ENCODE measurements around the gene FGB. TPM values are rescaled to one million over a fixed set of nuclear protein-coding genes. Genes with fewer than 3 reads are reported as not detected.
"Not testable (repeated sequence)": the region's sequence is repeated elsewhere in the genome, so short reads cannot be mapped to it uniquely, and the experiment has no call there.

Gene FGB
- total and polyA plus RNA-seq, 2 donors (not counting 1 experiment from before 2014, with no cell fraction given) = not detected

DNA sequence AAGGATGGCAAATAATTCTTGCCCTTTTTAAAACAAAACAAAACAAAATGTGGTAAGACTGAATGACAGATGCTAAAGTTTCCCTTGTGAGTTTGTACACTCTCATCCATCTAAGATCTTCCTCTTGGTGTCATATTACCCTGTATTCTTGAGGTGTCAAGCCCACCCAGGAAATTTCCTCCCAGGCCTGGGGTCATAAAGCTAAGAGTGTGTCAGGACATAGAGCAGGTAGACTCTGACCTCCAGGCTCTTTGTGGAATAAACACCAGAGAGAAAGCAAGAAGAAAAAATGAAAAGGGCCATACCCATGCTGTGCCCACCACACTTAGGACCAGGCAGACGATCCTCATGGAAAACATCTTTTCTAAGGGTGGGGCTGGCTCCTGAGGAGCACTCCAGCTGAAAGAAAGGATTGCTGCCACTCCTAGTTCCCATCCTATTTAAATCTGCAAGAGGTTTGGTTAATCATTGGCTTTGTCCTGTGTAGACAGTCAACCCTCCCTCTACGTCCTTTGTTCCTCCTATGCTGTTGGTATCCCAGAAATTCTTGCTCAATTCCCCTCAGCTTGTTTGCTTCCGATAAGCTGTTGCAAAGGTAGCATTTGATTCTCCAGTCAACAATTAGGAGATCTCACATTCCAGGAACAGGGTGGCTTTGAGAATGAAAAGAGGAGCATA, 27.7 kb downstream of the FGB start, which contains the start of gene FGA:
FGA (minus strand) TSS at position 414 of the 678 bp plus-strand sequence; CDS start at position 359, 55 bp downstream.
- DNase-seq (ENCODE audit: low read depth in 2 of 2) = no peak
- H3K36me3 ChIP-seq (ENCODE audit: control insufficient read depth, insufficient read depth, low read length) = no peaks in the 10 kb centered on the region
- H2AFZ ChIP-seq (ENCODE audit: low read length) = no peak within 1 kb of the TSS
- H3K9ac ChIP-seq (ENCODE audit: insufficient read depth, low read length) = no peak within 1 kb of the TSS
- H3K4me1 ChIP-seq (ENCODE audit: control insufficient read depth, extremely low read depth, insufficient read depth, low read length) = no peaks in the 10 kb centered on the region
- no peak within 1 kb of the TSS for H3K27ac ChIP-seq (ENCODE audit: insufficient read depth, low read length)
- H3K4me2 ChIP-seq (ENCODE audit: extremely low read depth, insufficient read depth, low read length) = no peak within 1 kb of the TSS
- H4K20me1 ChIP-seq (ENCODE audit: control insufficient read depth, extremely low read depth, insufficient read depth, low read length) = no peaks in the 10 kb centered on the region
- TF ChIP-seq, protein P1, sequence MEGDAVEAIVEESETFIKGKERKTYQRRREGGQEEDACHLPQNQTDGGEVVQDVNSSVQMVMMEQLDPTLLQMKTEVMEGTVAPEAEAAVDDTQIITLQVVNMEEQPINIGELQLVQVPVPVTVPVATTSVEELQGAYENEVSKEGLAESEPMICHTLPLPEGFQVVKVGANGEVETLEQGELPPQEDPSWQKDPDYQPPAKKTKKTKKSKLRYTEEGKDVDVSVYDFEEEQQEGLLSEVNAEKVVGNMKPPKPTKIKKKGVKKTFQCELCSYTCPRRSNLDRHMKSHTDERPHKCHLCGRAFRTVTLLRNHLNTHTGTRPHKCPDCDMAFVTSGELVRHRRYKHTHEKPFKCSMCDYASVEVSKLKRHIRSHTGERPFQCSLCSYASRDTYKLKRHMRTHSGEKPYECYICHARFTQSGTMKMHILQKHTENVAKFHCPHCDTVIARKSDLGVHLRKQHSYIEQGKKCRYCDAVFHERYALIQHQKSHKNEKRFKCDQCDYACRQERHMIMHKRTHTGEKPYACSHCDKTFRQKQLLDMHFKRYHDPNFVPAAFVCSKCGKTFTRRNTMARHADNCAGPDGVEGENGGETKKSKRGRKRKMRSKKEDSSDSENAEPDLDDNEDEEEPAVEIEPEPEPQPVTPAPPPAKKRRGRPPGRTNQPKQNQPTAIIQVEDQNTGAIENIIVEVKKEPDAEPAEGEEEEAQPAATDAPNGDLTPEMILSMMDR (conservative IDR thresholded peaks at IDR 0.05 in 1 of 2, IDR thresholded peaks at IDR 0.05 in 1 of 2; ENCODE audit: low read depth in 1 of 2, low read length in 2 of 2) = no peak
- TF ChIP-seq EZH2 (IDR thresholded peaks at IDR 0.05; ENCODE audit: low read length, missing control alignments) = no peak
- H3K27me3 ChIP-seq (ENCODE audit: control insufficient read depth, insufficient read depth, low read length) = no peaks in the 10 kb centered on the region
- no peak within 1 kb of the TSS for H3K4me3 ChIP-seq (replicated peaks in 1 of 4; ENCODE audit: control extremely low read depth in 1 of 4, insufficient read depth in 1 of 4, low read depth in 3 of 4, low read length in 4 of 4)
- no peaks in the 10 kb centered on the region for H3K79me2 ChIP-seq (ENCODE audit: control insufficient read depth, insufficient read depth, low read length)
- H3K9me3 ChIP-seq (ENCODE audit: control insufficient read depth, insufficient read depth, low read depth, low read length) = no peaks in the 10 kb centered on the region

DNA sequence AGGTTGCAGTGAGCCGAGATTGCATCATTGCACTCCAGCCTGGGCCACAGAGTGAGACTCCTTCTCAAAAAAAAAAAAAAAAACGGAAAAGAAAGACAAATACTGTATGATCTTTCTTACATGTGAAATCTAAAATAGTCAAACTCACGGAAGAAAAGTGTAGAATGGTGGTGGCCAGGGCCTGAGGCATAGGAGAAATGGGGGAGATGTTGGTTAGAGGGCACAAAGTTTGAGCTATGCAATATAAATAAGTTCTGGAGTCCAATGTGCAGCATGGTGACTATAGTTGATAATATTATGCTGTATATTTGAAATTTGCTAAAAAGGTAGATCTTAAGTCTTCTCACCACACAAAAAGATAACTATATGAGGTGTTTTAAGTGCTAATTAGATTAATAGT, 29.1 kb downstream of the FGB start:
- no peak overlapping the region for H3K27ac ChIP-seq (ENCODE audit: insufficient read depth, low read length)
- H4K20me1 ChIP-seq (ENCODE audit: control insufficient read depth, extremely low read depth, insufficient read depth, low read length) = no peaks in the 10 kb centered on the region
- no peaks in the 10 kb centered on the region for H3K27me3 ChIP-seq (ENCODE audit: control insufficient read depth, insufficient read depth, low read length)
- H3K9me3 ChIP-seq (ENCODE audit: control insufficient read depth, insufficient read depth, low read depth, low read length) = no peaks in the 10 kb centered on the region
- DNase-seq (ENCODE audit: low read depth in 2 of 2) = no peak
- H3K4me1 ChIP-seq (ENCODE audit: control insufficient read depth, extremely low read depth, insufficient read depth, low read length) = no peaks in the 10 kb centered on the region
- H3K4me3 ChIP-seq (replicated peaks in 1 of 4; ENCODE audit: control extremely low read depth in 1 of 4, insufficient read depth in 1 of 4, low read depth in 3 of 4, low read length in 4 of 4) = no peak overlapping the region
- TF ChIP-seq EZH2 (IDR thresholded peaks at IDR 0.05; ENCODE audit: low read length, missing control alignments) = no peak
- TF ChIP-seq, protein P1 (conservative IDR thresholded peaks at IDR 0.05 in 1 of 2, IDR thresholded peaks at IDR 0.05 in 1 of 2; ENCODE audit: low read depth in 1 of 2, low read length in 2 of 2) = no peak
- no peak overlapping the region for H2AFZ ChIP-seq (ENCODE audit: low read length)
- H3K79me2 ChIP-seq (ENCODE audit: control insufficient read depth, insufficient read depth, low read length) = no peaks in the 10 kb centered on the region
- H3K36me3 ChIP-seq (ENCODE audit: control insufficient read depth, insufficient read depth, low read length) = no peaks in the 10 kb centered on the region
- no peak overlapping the region for H3K4me2 ChIP-seq (ENCODE audit: extremely low read depth, insufficient read depth, low read length)
- H3K9ac ChIP-seq (ENCODE audit: insufficient read depth, low read length) = no peak overlapping the region

DNA sequence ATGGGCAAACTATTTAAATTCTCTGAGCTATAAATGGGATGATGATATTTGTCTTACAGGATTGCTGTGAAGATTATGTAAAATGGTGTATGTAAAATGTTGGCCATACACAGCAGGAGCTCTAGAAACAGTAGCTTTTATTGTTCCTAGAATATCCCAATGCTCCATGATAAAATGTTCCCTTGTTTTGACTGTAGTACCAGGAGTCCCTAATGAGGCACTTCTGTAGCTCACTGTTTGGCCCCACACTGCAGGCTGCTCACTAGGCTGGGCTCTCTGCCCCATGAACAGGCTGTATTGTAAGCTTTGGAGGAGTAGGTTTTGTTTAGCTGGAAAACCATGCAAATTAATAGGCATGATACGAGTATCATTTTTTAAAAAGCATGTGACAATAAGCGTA, 31.1 kb downstream of the FGB start:
- Histone ChIP-seq H3K4me3 (replicated peaks in 1 of 4; ENCODE audit: control extremely low read depth in 1 of 4, insufficient read depth in 1 of 4, low read depth in 3 of 4, low read length in 4 of 4) (no peak overlapping the region), H4K20me1 (ENCODE audit: control insufficient read depth, extremely low read depth, insufficient read depth, low read length) (no peaks in the 10 kb centered on the region), H3K9me3 (ENCODE audit: control insufficient read depth, insufficient read depth, low read depth, low read length) (no peaks in the 10 kb centered on the region), H3K27ac (ENCODE audit: insufficient read depth, low read length) (no peak overlapping the region), H3K4me2 (ENCODE audit: extremely low read depth, insufficient read depth, low read length) (no peak overlapping the region), H3K9ac (ENCODE audit: insufficient read depth, low read length) (no peak overlapping the region), H3K27me3 (ENCODE audit: control insufficient read depth, insufficient read depth, low read length) (no peaks in the 10 kb centered on the region), H3K79me2 (ENCODE audit: control insufficient read depth, insufficient read depth, low read length) (no peaks in the 10 kb centered on the region), H3K4me1 (ENCODE audit: control insufficient read depth, extremely low read depth, insufficient read depth, low read length) (no peaks in the 10 kb centered on the region), H2AFZ (ENCODE audit: low read length) (no peak overlapping the region), H3K36me3 (ENCODE audit: control insufficient read depth, insufficient read depth, low read length) (no peaks in the 10 kb centered on the region)
- TF ChIP-seq EZH2 (IDR thresholded peaks at IDR 0.05; ENCODE audit: low read length, missing control alignments) = no peak
- TF ChIP-seq, protein P1 (conservative IDR thresholded peaks at IDR 0.05 in 1 of 2, IDR thresholded peaks at IDR 0.05 in 1 of 2; ENCODE audit: low read depth in 1 of 2, low read length in 2 of 2) = no peak
- no peak for DNase-seq (ENCODE audit: low read depth in 2 of 2)

DNA sequence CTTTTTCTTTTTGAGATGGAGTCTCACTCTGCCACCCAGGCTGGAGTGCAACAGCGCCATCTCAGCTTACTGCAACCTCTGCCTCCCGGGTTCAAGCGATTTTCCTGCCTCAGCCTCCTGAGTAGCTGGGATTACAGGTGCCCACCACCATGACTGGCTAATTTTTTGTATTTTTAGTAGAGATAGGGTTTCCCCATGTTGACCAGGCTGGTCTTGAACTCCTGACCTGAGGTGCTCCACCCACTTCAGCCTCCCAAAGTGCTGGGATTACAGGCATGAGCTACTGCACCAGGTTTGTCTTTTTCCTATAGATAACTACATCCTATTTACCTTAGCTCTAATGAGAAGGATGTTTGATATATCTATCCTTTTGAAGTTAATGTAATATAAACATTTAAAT, 31.5 kb downstream of the FGB start:
- H4K20me1 ChIP-seq (ENCODE audit: control insufficient read depth, extremely low read depth, insufficient read depth, low read length); H2AFZ ChIP-seq (ENCODE audit: low read length); H3K27me3 ChIP-seq (ENCODE audit: control insufficient read depth, insufficient read depth, low read length); H3K4me1 ChIP-seq (ENCODE audit: control insufficient read depth, extremely low read depth, insufficient read depth, low read length); H3K36me3 ChIP-seq (ENCODE audit: control insufficient read depth, insufficient read depth, low read length); H3K9ac ChIP-seq (ENCODE audit: insufficient read depth, low read length); H3K9me3 ChIP-seq (ENCODE audit: control insufficient read depth, insufficient read depth, low read depth, low read length); H3K79me2 ChIP-seq (ENCODE audit: control insufficient read depth, insufficient read depth, low read length); DNase-seq (ENCODE audit: low read depth in 2 of 2); H3K4me2 ChIP-seq (ENCODE audit: extremely low read depth, insufficient read depth, low read length); H3K27ac ChIP-seq (ENCODE audit: insufficient read depth, low read length); H3K4me3 ChIP-seq (replicated peaks in 1 of 4; ENCODE audit: control extremely low read depth in 1 of 4, insufficient read depth in 1 of 4, low read depth in 3 of 4, low read length in 4 of 4): not testable (repeated sequence)
